A549 treated with ZK216348 at 1 μM for 4 hours (cell line): Measurements from ENCODE around the gene MEN1. TPM values are rescaled to one million over a fixed set of nuclear protein-coding genes. Genes with fewer than 3 reads are reported as not detected.

Experiments
- total RNA-seq: library from RNA; stranded (reverse); fragments of 200-300 nt; extraction: Qiagen RNA extraction; gene quantifications from 5 replicates; pipeline ENCODE4 v1.2.3, GENCODE V29; 2022; ENCODE audit warnings: low read depth

The MEN1 gene
- 22.9 to 46.9 TPM (median 42.3 TPM) in 5 replicates for total RNA-seq

GRCh38 chr11:64810271-64810890 lies at the start of gene MEN1:
MEN1 (minus strand) TSS chr11:64810551; CDS start chr11:64810109, 442 bp downstream.

GRCh38 chr11:64844330-64845128 lies 34.2 kb upstream of the MEN1 start, which contains the start of gene CDC42BPG:
CDC42BPG (minus strand) TSS chr11:64844653; CDS start chr11:64844569, 84 bp downstream.

GRCh38 chr11:64803158-64803845 lies 7.0 kb downstream of the MEN1 start, which contains the start of gene MAP4K2:
MAP4K2 (minus strand) TSS chr11:64803214; CDS start chr11:64803149, 65 bp downstream.

GRCh38 chr11:64778473-64779298 lies 31.7 kb downstream of the MEN1 start, which contains the start of gene SF1:
SF1 (minus strand) TSS chr11:64778542; CDS start chr11:64778392, 150 bp downstream.

GRCh38 chr11:64759722-64760719 lies 50.3 kb downstream of the MEN1 start, which contains the start of gene PYGM:
PYGM (minus strand) TSS chr11:64759974; CDS start chr11:64759898, 76 bp downstream.

Other genes starting within 250 kb of the MEN1 start
- not detected in 5 replicates for gene SLC22A12, start 219.3 kb downstream of the MEN1 start, total RNA-seq
- 0.11 to 0.87 TPM (median 0.24 TPM) in 5 replicates for gene NRXN2, start 87.4 kb downstream of the MEN1 start, total RNA-seq
- 0.76 to 1.0 TPM (median 0.88 TPM) in 5 replicates for gene RASGRP2, start 66.4 kb downstream of the MEN1 start, total RNA-seq
- gene PYGM, start 50.6 kb downstream of the MEN1 start, total RNA-seq = 0.36 to 0.73 TPM (median 0.39 TPM) in 5 replicates
- 158 to 212 TPM (median 184 TPM) in 5 replicates for gene SF1, start 32.0 kb downstream of the MEN1 start, total RNA-seq
- 5.2 to 11.6 TPM (median 9.0 TPM) in 5 replicates for gene MAP4K2, start 7.3 kb downstream of the MEN1 start, total RNA-seq
- 0.83 to 2.2 TPM (median 1.7 TPM) in 5 replicates for gene CDC42BPG, start 34.1 kb upstream of the MEN1 start, total RNA-seq
- 93.7 to 127 TPM (median 121 TPM) in 5 replicates for gene EHD1, start 68.1 kb upstream of the MEN1 start, total RNA-seq
- 10.9 to 23.2 TPM (median 22.0 TPM) in 5 replicates for gene ATG2A, start 106.7 kb upstream of the MEN1 start, total RNA-seq
- gene PPP2R5B, start 114.1 kb upstream of the MEN1 start, total RNA-seq = 2.7 to 6.1 TPM (median 4.4 TPM) in 5 replicates
- not detected in 5 replicates for gene GPHA2, start 125.3 kb upstream of the MEN1 start, total RNA-seq
- gene MAJIN, start 161.6 kb upstream of the MEN1 start, total RNA-seq = not detected in 5 replicates
- 0.54 to 0.98 TPM (median 0.74 TPM) in 5 replicates for gene BATF2, start 186.4 kb upstream of the MEN1 start, total RNA-seq
- gene ARL2, start 203.6 kb upstream of the MEN1 start, total RNA-seq = 167 to 190 TPM (median 185 TPM) in 5 replicates
- gene SNX15, start 216.9 kb upstream of the MEN1 start, total RNA-seq = 21.9 to 25.1 TPM (median 22.4 TPM) in 5 replicates
- gene SAC3D1, start 230.7 kb upstream of the MEN1 start, total RNA-seq = 27.0 to 62.7 TPM (median 56.1 TPM) in 5 replicates
- gene NAALADL1, start 248.0 kb upstream of the MEN1 start, total RNA-seq = not detected in 5 replicates